ENCODE data around the gene BSG. TPM values are rescaled to one million over a fixed set of nuclear protein-coding genes. Genes with fewer than 3 reads are reported as not detected.

The BSG gene
- polyA plus RNA-seq, 2 of the 4 experiments (the other 2 are of a cell fraction): 285 to 579 TPM

DNA sequence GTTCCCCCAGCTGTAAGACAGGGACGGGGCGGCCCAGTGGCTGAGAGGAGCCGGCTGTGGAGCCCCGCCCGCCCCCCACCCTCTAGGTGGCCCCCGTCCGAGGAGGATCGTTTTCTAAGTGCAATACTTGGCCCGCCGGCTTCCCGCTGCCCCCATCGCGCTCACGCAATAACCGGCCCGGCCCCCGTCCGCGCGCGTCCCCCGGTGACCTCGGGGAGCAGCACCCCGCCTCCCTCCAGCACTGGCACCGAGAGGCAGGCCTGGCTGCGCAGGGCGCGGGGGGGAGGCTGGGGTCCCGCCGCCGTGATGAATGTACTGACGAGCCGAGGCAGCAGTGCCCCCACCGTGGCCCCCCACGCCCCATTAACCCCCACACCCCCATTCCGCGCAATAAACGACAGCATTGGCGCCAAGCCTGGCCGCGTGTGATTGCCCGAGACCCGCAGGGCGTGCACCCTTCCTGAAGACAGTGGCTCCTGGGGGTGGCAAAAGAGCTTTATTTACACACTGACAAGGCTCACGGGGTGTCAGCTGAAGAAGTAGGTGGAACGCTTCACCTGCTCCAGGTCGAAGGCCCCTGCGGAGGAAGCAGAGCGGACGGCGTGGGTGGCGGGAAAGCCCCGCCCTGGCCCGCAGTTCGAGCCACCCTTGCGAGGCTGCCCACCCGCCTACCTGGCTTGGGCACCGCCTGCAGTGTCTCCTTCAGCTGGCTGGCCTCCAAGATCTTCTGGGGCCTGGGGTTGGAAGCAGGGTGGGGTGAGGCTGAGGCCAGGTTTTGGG lies 44.5 kb downstream of the BSG start:
- CTCF ChIA-PET: interaction anchor here (0.8 to 1.2 kb wide), 2 partner anchors 8 to 11 kb away, joined by 3 read pairs; no protein-coding TSS in a partner anchor
- H3K9me3 ChIP-seq: no peaks in the 10 kb centered on the region
- H3K27ac ChIP-seq: peak overlapping the region in 1 of 2 experiments; percentile 58; a peak in 1 of 6 replicates
- H3K4me2 ChIP-seq: no peak overlapping the region
- POLR2A ChIA-PET: no interaction called here
- DNase-seq (ENCODE audit: low read depth in 1 of 2, low spot score in 1 of 2): no peak
- WGBS (ENCODE audit: missing lambda C conversion rate): 93% methylated on average over 26 of the region's 58 CpGs
- TF ChIP-seq FOSB (CRISPR knock-in tag; IDR thresholded peaks at IDR 0.05) (no peak), FOSL2 (IDR thresholded peaks at IDR 0.05) (no peak), FOSL2 (CRISPR knock-in tag; IDR thresholded peaks at IDR 0.05) (no peak), CBX8 (IDR thresholded peaks at IDR 0.05) (no peak), EP300 (IDR thresholded peaks at IDR 0.05) (no peak), RNF2 (IDR thresholded peaks at IDR 0.05; ENCODE audit: borderline replicate concordance, low read depth) (no peak), CHD2 (IDR thresholded peaks at IDR 0.05; ENCODE audit: low read length, partially characterized antibody) (no peak), ESRRA (IDR thresholded peaks at IDR 0.05; ENCODE audit: borderline replicate concordance, low read length) (no peak)
- TF ChIP-seq, protein P1, sequence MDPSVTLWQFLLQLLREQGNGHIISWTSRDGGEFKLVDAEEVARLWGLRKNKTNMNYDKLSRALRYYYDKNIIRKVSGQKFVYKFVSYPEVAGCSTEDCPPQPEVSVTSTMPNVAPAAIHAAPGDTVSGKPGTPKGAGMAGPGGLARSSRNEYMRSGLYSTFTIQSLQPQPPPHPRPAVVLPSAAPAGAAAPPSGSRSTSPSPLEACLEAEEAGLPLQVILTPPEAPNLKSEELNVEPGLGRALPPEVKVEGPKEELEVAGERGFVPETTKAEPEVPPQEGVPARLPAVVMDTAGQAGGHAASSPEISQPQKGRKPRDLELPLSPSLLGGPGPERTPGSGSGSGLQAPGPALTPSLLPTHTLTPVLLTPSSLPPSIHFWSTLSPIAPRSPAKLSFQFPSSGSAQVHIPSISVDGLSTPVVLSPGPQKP (IDR thresholded peaks at IDR 0.05; ENCODE audit: low read depth, low read length): no peak
- TF ChIP-seq, protein P2, sequence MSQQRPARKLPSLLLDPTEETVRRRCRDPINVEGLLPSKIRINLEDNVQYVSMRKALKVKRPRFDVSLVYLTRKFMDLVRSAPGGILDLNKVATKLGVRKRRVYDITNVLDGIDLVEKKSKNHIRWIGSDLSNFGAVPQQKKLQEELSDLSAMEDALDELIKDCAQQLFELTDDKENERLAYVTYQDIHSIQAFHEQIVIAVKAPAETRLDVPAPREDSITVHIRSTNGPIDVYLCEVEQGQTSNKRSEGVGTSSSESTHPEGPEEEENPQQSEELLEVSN (IDR thresholded peaks at IDR 0.05; ENCODE audit: borderline replicate concordance, low read depth): no peak
- TF ChIP-seq, protein P3, sequence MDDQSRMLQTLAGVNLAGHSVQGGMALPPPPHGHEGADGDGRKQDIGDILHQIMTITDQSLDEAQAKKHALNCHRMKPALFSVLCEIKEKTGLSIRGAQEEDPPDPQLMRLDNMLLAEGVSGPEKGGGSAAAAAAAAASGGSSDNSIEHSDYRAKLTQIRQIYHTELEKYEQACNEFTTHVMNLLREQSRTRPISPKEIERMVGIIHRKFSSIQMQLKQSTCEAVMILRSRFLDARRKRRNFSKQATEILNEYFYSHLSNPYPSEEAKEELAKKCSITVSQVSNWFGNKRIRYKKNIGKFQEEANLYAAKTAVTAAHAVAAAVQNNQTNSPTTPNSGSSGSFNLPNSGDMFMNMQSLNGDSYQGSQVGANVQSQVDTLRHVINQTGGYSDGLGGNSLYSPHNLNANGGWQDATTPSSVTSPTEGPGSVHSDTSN (IDR thresholded peaks at IDR 0.05): no peak
- TF ChIP-seq, protein P4, sequence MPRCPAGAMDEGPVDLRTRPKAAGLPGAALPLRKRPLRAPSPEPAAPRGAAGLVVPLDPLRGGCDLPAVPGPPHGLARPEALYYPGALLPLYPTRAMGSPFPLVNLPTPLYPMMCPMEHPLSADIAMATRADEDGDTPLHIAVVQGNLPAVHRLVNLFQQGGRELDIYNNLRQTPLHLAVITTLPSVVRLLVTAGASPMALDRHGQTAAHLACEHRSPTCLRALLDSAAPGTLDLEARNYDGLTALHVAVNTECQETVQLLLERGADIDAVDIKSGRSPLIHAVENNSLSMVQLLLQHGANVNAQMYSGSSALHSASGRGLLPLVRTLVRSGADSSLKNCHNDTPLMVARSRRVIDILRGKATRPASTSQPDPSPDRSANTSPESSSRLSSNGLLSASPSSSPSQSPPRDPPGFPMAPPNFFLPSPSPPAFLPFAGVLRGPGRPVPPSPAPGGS (IDR thresholded peaks at IDR 0.05): no peak
- TF ChIP-seq, protein P5, sequence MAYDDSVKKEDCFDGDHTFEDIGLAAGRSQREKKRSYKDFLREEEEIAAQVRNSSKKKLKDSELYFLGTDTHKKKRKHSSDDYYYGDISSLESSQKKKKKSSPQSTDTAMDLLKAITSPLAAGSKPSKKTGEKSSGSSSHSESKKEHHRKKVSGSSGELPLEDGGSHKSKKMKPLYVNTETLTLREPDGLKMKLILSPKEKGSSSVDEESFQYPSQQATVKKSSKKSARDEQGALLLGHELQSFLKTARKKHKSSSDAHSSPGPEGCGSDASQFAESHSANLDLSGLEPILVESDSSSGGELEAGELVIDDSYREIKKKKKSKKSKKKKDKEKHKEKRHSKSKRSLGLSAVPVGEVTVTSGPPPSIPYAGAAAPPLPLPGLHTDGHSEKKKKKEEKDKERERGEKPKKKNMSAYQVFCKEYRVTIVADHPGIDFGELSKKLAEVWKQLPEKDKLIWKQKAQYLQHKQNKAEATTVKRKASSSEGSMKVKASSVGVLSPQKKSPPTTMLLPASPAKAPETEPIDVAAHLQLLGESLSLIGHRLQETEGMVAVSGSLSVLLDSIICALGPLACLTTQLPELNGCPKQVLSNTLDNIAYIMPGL (CRISPR knock-in tag; IDR thresholded peaks at IDR 0.05; ENCODE audit: borderline replicate concordance): no peak
- H3K4me3 ChIP-seq: no peak overlapping the region
- no peak for ATAC-seq
- FAIRE-seq: no peak
- H3K4me1 ChIP-seq: peaks cover 3% of the 10 kb centered on the region; the same call in 1 of the 3 replicates

DNA sequence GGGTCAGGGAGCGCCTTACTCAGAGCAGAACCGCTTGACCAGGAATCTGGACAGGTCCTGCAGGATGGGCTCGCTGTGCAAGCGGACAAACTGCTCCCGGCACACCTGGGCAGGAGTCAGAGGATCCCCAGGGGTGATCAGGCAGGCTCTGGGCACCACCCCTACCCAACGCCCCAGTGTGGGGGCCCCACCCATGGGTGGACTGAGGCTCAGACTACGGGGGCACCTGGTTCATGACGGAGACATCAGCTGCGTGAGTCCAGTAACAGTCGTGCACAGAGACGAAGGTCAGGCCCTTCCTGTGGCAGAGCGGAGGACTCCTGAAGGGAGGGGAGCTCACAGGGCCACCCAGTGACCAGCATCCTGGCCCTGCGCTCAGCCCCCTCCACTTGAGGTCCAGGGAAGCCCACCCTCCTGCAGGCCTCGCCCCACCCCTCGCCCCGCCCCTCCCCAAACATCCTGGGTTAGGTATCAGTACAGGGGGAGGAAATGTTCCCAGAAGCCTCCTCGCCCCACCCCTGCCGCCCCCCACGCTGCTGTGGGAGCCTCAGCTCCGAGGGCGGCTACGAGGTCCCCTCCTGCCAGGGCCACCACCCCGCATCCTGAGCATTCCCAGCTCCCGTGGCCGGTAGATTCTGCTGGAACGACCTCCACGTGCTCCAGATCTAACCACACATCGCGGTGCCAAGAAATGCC lies 45.3 kb downstream of the BSG start:
- WGBS (ENCODE audit: missing lambda C conversion rate): 92% methylated on average over 2 of the region's 29 CpGs
- no peak for DNase-seq (ENCODE audit: low read depth in 1 of 2, low spot score in 1 of 2)
- FAIRE-seq: no peak
- ChIA-PET CTCF (interaction anchor here (0.8 to 1.2 kb wide), 2 partner anchors 9 to 10 kb away, joined by 3 read pairs; no protein-coding TSS in a partner anchor), POLR2A (no interaction called here)
- H3K4me1 ChIP-seq: peaks cover 5% of the 10 kb centered on the region
- ATAC-seq: peak; percentile 3 to 25; a peak in 2 of 6 replicates
- H3K27ac ChIP-seq: peak overlapping the region in 1 of 2 experiments; percentile 58; a peak in 2 of 6 replicates
- no peak overlapping the region for H3K4me3 ChIP-seq
- no peaks in the 10 kb centered on the region for H3K9me3 ChIP-seq
- H3K4me2 ChIP-seq: no peak overlapping the region
- TF ChIP-seq CHD2 (IDR thresholded peaks at IDR 0.05; ENCODE audit: low read length, partially characterized antibody) (no peak), RFX5 (IDR thresholded peaks at IDR 0.05) (no peak), EHF (CRISPR knock-in tag; IDR thresholded peaks at IDR 0.05) (no peak), HOXB5 (CRISPR knock-in tag; IDR thresholded peaks at IDR 0.05) (no peak), EHMT2 (IDR thresholded peaks at IDR 0.05; ENCODE audit: low read depth) (no peak), GATA3 (IDR thresholded peaks at IDR 0.05; ENCODE audit: borderline replicate concordance) (no peak), RCOR1 (IDR thresholded peaks at IDR 0.05; ENCODE audit: low read depth, low read length) (no peak), HEYL (CRISPR knock-in tag; IDR thresholded peaks at IDR 0.05) (no peak), FOSB (CRISPR knock-in tag; IDR thresholded peaks at IDR 0.05) (no peak), ESRRA (IDR thresholded peaks at IDR 0.05; ENCODE audit: borderline replicate concordance, low read length) (no peak), FOSL2 (IDR thresholded peaks at IDR 0.05) (no peak), FOSL2 (CRISPR knock-in tag; IDR thresholded peaks at IDR 0.05) (no peak), TP53 (CRISPR knock-in tag; IDR thresholded peaks at IDR 0.05) (no peak)
- TF ChIP-seq, protein P6, sequence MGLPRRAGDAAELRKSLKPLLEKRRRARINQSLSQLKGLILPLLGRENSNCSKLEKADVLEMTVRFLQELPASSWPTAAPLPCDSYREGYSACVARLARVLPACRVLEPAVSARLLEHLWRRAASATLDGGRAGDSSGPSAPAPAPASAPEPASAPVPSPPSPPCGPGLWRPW (IDR thresholded peaks at IDR 0.05): no peak
- TF ChIP-seq, protein P4 (IDR thresholded peaks at IDR 0.05): no peak

Data from A549 (cell line).